HG02642 (cell line): Measurements from ENCODE around the gene FLOT2.
"Not testable (repeated sequence)": the region's sequence is repeated elsewhere in the genome, so short reads cannot be mapped to it uniquely, and the experiment has no call there.

ENCODE experiments used
- ATAC-seq: cut with Tn5 transposase; IDR thresholded peaks from one replicate; pipeline ENCODE4 v1.9.1; 2021; ENCODE audit warnings: mild to moderate bottlenecking; ENCODE audit not compliant: unreplicated experiment, poor library complexity

The FLOT2 gene

DNA sequence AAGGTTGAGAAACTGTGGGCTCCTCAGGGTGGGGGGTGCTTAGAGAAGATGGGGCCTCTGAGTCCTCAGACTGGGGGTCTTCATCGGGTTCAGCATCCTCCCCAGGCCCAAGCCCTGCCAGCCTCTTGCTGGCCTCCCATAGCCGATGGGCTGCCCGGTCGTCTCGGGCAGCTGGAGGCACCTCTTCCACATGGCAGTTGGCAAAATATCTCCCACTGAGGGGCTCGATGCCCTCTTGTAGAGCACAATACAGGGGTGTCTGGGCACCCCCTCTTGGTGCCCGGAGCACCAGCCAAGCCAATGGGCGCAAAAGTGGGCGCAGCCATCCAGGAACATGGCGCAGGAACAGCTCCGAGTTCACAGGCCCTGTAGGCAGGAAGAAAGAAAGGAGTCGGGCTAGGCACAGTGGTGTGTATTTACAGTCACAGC lies 1.0 kb upstream of the FLOT2 start:
- ATAC-seq, result no peak

DNA sequence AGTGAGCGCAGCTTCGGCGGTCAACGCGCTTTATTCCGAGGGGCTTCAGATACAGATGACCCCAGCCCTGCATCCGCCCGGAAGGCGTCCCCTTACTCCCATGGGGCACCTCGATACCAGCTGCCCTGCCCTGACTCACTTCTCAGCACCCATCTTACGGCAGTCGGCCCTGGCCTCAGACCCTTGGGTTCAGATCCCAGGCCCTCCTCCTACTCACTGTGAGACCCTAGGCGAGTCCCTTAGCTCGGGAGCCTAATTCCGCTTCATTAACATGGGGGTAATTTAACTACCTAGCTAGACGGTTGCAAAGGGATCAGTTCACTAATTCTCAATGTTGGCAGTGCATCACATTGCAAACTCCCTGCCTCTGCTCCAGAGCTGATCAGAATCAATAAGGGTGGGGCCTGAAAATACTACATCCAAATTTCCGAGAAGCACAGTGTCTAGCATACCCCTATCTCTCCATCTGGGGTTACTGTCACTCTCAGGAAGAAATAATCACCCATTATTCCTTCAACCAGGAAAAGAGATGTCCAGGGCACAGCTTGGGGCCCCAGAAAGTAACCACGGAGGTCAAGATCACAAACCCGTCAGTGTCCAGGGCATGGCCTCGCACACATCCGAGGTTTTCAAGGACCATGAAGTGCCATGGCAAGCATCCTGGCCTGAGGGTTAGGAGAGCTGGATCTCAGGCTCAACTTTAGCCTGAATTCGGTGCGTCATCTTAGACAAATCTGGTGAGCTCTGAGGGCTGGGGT lies 415 bp upstream of the FLOT2 start:
- no peak for ATAC-seq

DNA sequence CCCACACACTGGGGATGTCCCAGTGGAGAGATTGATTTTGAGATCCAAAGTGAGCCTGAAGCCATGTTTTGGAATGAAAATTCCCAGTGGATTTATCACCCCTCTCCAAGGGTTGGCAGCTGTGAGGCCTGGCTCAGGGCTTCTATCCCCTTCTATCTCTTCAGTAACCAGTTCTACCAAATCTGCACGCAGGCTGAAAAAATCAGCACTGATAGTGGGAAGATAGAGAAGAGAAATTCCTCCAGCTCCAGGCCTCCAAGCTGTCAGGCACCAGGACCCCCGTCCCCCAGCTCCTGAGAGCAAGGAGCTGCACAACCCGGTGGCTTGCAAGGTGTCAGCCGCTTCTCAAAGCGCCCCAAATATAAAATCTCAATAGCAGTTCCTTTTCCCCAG lies 1.0 kb downstream of the FLOT2 start:
- no peak for ATAC-seq

DNA sequence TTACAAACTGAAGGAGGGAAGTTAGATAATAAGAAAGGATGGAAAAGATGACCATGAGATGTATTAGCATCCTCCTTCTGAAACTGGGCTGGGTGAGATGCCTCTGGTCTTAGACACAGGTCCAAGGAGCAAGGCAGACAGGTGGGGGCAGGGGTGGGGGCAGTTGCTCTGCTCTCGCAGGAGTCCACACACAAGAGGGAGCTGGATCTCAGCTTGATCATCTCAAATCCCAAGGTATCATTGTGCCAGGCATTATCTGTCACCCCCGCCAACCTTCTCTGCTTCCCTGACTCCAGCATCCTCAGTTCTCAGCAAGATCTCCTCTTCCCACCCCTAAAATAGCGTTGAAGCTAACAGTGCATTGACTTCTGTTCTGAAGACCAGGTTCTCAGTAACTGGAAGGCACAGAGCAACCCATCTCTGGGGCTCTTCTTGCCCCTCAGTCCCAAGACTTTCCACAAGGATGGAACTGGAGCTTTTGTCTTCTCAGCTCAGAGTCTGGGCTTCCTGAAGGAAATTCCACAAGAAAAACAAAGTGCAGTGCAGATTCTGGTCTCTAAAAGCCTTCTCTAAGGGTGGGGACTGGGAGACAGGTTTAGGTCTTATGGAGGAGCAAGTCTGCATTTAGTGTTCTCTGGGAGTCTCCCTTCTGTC lies 1.6 kb downstream of the FLOT2 start:
- no peak for ATAC-seq

DNA sequence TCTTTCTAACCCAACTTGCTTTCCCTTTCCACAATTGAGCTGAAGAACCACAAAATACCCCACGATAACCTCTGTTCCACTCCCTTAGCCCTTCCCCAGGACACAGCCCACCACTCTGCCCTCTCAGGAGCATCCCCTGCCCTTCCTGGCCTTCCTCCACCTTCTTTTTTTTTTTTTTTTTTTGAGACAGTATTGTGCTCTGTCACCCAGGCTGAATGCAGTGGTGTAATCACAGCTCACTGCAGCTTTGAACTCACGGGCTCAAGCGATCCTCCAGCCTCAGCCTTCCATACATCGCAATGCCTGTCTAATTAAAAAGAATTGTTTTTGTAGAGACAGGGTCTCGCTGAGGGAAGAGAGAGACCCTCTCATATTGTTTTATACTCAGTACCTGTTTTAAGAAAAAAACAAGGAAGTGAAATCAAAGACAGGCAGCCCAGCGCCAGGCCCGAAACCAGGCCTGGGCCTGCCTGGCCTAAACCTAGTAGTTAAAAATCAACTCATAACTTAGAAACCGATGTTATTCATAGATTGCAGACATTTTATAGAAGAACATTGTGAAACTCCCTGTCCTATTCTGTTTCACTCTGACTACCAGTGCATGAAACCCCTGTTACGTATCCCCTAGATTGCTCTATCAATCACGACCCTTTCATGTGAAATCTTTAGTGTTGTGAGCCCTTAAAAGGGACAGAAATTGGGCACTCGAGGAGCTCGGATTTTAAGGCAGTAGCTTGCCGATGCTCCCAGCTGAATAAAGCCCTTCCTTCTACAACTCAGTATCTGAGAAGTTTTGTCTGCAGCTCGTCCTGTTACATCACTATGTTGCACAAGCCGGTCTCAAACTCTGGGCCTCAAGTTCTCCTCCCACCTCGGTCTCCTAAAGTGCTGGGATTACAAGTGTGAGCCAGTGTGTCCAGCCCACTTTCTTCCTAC lies 4.0 kb downstream of the FLOT2 start:
- ATAC-seq, result not testable (repeated sequence)

DNA sequence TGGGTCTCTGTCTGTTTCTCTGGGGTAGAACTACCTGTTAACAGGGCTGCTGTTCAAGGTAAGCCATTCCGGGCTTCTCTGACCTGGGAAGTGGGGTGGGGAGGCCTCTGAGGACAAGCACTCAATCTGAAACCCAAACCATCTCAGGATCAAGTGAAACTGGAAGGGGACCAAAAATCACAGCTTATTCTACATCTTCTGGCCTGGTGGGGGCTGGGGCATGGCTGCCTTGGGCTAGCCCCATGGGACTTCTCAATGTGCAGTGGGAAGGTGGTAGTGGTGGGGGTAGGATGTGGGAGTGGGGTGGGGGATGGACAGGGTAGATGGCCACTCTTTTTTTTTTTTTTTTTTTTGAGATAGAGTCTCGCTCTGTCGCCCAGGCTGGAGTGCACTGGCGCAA lies 5.5 kb downstream of the FLOT2 start:
- no peak for ATAC-seq

DNA sequence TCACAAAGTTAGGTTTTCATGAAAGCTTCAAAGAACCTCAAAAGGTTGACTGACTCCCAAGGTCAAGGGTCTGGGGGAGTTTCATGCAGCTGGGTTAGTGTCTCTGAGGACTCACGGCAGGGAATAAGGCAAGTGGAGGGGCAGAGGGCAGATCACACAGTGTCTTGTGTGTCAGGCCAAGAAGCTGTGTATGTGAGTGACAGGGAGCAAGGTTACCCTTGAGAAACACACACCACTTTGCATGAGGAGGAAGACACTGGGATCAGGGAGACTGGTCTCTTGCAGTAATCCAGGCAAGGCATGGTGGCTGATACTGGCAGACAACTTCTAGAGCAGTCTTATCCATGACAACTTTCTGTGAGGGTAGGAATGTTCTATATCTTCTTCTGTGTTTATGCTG lies 6.3 kb downstream of the FLOT2 start:
- ATAC-seq, result no peak

DNA sequence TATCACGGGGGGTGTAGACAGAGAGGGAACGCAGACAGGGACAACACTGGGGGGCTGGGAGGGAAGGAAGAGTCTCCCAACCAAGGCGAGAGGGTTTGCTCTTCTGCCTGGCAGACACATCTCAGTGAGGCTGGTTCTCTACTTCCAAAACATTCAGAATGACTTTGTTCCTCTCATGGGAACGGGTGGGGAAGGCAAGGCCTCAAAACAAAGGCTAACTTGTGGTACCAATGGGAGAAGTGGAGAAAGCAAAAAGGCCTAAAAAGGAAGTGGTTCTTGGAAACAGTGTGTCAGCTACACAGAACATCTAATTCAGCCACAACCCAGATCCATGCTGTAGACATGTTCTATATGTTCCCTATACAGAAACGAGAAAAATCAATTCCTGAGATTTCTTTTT lies 7.5 kb downstream of the FLOT2 start:
- ATAC-seq, result no peak

DNA sequence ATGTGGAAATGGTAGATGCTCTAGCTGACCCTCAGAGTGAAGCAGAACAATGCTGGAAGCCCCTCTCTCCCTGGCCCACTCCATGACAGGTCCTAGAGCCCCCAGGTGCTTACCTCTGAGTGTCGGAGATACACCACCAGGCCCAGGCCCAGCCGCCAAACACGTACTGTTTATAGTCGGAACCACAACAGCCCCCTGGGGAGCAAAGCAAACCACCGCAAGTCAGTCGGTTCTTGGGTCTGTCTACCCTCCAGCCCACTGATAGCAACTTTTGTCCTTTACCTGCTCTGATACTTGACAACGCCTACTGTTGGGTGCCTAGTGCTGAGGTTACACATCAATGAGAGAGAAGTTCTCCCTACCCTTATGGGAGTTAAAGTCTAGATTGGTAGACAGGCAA lies 8.7 kb downstream of the FLOT2 start:
- no peak for ATAC-seq

DNA sequence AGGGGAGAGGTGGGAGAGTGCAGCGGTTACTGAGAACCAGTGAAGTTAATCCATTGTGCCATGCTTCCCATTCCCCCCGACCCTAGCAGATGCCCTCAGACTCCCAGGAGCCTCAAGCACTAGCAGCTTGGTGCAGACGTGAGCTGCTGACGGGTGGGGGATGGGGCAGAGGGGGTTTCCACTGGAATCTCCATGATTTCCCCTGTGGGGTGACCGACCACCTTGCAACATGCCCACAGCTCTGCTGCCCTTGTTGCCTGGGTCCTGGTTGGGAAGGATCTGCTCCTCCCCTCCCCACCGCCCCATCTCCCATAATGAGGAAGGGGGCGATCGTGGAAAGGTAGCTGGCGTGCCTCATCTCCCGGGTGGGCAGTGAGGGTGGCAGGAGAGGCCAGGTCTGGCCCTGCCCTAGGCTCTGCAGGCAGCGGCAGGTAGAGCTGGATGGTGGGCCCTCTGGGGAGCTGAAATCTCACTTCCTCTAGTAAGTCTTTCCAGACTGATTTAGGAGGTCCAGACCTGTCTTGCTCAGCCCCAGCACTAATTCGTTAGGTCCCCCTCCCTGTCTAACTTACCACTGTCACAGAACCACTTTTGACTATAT lies 9.6 kb downstream of the FLOT2 start:
- no peak for ATAC-seq

DNA sequence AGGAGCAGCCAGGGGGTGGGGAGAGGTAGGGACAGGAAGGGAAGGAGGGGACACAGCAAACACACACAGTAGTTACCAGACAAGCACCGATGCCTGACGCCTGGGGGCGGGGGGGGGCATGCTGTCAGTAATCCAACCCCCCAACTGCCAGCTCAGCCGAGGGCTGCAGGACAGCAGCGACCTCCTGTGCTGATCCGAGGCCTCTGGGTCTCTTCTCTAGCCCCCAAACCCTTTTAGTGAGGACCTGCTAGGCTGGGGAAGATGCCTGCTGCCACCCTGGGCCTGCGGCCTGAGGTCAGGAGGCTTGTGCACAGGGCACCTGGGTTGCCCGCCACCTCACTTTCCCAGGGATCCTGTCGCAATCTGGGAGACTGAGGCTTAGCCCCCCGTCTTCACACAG lies 11.6 kb downstream of the FLOT2 start:
- ATAC-seq, result no peak

DNA sequence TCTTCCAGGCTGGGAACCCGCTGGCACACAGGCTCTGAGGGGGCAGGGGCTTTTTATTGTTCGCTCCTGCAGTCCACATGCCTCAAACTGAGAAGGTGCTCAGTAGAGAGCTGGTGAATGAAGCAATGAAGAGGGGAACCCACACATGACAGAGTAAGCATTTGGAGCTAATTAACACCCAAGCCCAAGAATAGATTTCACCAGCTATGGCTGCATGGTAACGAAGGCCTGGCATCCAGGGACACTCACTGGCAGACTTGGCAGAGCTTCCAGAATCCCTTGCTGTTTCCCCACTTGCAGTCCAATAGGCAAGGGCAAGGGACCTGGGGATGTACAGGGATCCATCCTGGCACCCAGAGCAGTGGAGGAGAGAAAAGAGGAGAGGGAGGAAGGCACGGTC lies 12.2 kb downstream of the FLOT2 start:
- no peak for ATAC-seq

DNA sequence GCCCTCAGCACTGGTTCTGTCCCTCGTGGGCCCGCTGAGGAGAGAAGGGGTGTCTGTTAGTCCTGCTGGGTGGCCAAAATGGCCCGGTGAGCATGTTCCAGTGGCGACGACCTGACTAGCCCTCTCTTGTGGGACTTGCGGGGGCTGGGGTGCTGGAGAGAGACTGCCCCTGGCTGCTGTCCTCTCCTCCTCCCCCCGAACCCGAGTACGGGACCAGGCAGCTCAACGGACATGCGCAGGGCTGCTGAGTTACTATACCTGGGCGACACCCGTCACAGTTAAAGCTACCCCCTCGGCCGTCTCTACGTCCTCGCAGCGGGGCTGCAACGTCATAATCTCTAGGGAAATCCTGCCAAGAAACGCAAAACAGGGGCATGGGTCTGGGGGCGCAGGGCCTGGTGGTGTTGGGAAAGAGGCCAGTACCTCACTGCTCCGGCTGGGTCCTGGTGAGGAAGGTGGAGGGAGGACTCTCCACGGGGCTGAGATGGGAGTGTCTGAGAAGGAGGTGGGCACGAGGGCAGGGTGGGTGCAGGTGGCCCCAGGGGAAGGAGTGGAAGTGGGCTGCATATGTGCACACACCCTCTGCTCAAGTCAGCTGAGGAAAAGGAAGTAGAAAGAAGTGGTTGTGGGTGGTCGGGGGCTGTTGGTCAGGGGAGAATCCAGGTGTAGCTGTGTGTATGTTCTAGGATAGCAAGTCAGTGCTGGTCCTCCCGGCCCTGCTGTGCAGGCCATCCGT lies 13.4 kb downstream of the FLOT2 start:
- ATAC-seq, result no peak

DNA sequence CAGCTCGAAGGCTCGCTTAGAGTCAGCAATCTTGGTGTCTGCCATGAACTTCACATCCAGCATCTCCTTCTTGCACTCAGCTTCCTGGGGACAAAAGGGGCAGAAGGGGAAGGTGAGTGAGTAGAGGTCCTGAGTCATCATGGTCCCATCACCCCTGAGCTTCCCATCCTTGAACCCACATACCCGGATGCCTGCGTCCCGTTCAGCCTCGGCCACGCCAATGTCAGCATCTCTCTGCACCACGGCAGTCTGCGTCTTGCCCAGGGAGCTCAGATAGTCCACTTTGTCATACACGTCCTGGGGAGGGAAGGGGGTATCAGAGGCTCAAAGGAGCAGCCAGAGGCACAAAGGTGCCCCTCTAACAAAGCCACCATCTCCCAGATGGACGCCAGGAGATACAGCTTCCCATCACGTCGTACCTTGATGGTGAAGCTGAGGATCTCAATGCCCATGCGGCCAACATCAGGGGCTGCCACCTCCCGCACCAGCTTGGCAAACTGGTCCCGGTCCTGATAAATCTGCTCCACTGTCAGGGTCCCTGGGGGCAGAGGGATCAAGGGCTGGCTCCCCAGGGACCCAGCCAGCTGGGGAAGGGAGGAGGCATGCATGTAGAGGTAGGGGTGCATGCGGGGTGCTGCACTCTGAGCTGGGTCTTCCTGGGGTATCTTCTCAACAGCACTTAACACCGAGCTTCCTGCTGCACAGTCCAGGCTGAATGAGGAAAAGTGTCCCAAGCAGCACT lies 15.2 kb downstream of the FLOT2 start:
- ATAC-seq, result no peak

DNA sequence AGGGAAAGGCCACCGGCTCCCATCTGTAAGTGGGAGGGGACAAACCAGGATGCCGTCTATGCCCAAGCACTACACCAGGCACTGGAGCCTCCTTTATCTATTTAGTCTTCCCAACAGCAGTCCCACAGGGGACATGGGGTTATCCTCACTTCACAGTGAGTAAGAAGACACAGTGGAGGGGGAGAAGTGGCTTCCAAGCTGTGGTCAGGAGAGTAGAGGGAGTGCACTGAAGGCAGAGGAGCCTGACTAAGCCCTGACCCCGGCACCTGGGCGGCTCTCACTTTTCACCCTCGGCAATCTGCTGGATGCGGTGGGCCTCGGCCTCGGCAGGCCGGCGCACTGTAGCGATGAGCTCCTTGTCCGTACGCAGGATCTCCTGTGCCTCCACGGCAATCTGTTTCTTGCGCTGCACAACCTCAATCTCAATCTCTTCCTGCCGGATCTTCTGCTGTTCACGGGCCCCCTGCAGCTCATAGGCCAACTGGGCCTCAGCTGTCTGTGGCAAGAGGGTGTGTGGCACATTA lies 15.9 kb downstream of the FLOT2 start:
- ATAC-seq, result no peak

DNA sequence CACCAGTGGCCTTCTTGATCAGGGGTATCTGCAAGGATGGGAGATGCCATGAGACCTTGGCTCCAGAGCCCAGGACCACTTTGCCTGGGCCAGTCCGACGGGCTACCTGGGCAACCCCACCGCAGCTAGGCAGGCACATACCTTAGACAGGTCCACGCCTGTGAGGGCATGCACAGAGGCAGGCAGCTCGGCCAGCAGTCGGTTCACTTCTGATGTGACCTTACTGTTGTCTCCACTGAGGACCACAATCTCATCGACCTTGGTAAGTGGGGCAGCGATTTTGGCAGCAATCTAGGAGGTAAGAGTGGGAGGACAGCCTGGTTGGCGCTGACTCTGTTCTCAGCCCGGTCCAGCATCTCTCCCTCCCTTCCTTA lies 17.0 kb downstream of the FLOT2 start:
- ATAC-seq, result no peak

DNA sequence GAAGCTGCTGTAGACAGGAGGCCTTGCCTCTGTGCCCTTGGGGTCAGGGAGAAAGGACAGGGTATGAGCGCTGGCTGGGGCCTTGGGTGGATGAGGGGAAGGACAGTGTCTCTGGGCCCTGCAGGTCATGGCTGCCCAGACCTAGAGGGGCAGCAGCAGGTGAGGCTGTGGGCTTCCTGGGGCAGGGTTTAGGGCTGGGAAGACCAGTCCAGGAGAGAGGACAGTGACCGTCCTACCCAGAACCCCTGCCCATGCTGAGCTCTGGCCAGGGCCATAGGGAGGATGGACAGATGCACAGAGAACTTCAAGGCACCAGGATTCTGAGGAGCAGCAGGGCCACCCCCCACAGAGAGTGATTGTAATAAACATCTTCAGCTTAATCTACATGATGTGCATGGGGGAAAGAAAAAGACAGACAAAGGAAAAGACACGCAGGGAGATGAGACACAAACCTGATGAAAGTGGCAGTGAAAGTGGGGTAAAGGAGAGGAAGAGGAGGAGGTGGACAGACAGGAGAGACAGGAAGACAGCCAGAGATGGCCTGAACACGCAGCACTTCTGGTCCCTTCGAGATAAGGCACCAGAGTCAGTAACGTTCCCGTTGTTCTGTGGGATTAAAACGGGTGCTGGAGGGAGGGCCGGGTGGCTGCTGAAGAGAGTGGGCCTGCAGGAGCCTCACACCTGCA lies 17.5 kb downstream of the FLOT2 start:
- no peak for ATAC-seq

DNA sequence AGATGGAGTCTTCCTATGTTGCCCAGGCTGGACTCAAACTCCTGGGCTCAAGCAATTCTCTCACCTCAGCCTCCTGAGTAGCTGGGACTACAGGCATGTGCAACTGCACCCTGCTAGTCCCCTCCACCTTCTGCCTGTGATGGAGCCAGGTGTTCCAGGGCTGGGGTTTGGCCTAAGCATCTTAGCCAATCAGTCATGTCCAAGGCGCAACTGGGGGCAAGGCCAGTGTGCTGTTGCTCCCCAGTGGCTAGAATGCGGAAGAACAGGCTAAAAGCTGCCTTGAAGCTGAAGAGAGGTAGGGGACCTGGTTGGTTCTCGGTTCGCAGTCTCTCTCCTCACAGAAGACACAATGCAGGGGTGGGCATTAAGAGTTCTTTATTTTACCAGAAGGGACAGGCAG lies 18.6 kb downstream of the FLOT2 start:
- no peak for ATAC-seq
